DOHH2 (cell line): ENCODE measurements around the gene TRAPPC14.
A peak's percentile ranks its signal among the peaks of the same experiment; 100 is the strongest.

Experiments
- H3F3A ChIP-seq: fragments of 200-600 bp; sonication (generic), shearing (Covaris generic); 2 replicates; pipeline ENCODE4 v1.6.0; 2016; ENCODE audit warnings: antibody characterized with exemption, mild to moderate bottlenecking; ENCODE audit not compliant: control insufficient read depth, insufficient read depth
- H3K27ac ChIP-seq: fragments of 200-600 bp; sonication (generic); 2 replicates; pipeline ENCODE4 v1.5.1; 2014; ENCODE audit warnings: low read depth, mild to moderate bottlenecking, low read length, moderate library complexity
- H3K27me3 ChIP-seq: fragments of 200-600 bp; sonication (generic); 2 replicates; pipeline ENCODE4 v1.6.1; 2014; ENCODE audit warnings: mild to moderate bottlenecking, low read length, mixed read lengths; ENCODE audit not compliant: control insufficient read depth
- H3K36me3 ChIP-seq: fragments of 200-600 bp; sonication (generic); 2 replicates; pipeline ENCODE4 v1.6.1; 2014; ENCODE audit warnings: mild to moderate bottlenecking, low read length, moderate library complexity, mixed read lengths; ENCODE audit not compliant: control insufficient read depth
- H3K4me1 ChIP-seq: fragments of 200-600 bp; sonication (generic); 2 replicates; pipeline ENCODE4 v1.6.1; 2014; ENCODE audit warnings: mild to moderate bottlenecking, low read length, mixed read lengths; ENCODE audit not compliant: control insufficient read depth
- H3K4me2 ChIP-seq: fragments of 200-600 bp; sonication (generic); 2 replicates; pipeline ENCODE4 v1.6.0; 2014; ENCODE audit warnings: mild to moderate bottlenecking, low read length, moderate library complexity
- H3K4me3 ChIP-seq: fragments of 200-600 bp; sonication (generic); 2 replicates; pipeline ENCODE4 v1.5.1; 2014; ENCODE audit warnings: mild to moderate bottlenecking, low read length, mixed read lengths
- H3K79me2 ChIP-seq: fragments of 200-600 bp; sonication (generic); 2 replicates; pipeline ENCODE4 v1.6.1; 2014; ENCODE audit warnings: mild to moderate bottlenecking, low read length, mixed read lengths; ENCODE audit not compliant: control insufficient read depth
- H3K9me2 ChIP-seq: fragments of 200-600 bp; sonication (generic); replicated peaks from 2 replicates; pipeline ENCODE4 v1.6.1; 2014; ENCODE audit warnings: mild to moderate bottlenecking, low read length, mixed read lengths; ENCODE audit not compliant: control insufficient read depth
- H3K9me3 ChIP-seq: fragments of 200-600 bp; sonication (generic); 2 replicates; pipeline ENCODE4 v1.6.1; 2014; ENCODE audit warnings: antibody characterized with exemption, low read length, mixed read lengths; ENCODE audit not compliant: control insufficient read depth, insufficient read depth
- H4K20me1 ChIP-seq: fragments of 200-600 bp; sonication (generic); 2 replicates; pipeline ENCODE4 v1.6.0; 2014; ENCODE audit warnings: low read depth, mild to moderate bottlenecking, antibody characterized with exemption, low read length, moderate library complexity; ENCODE audit not compliant: control insufficient read depth, insufficient read depth
- EZH2phosphoT487 ChIP-seq: fragments of 200-600 bp; sonication (generic); IDR thresholded peaks from 2 replicates; pipeline ENCODE4 v1.6.1; 2017; ENCODE audit warnings: borderline replicate concordance, mild to moderate bottlenecking, antibody characterized with exemption, low read length, moderate library complexity, mixed read lengths
- TF ChIP-seq, protein P1 (sequence below): fragments of 200-600 bp; sonication (generic); IDR thresholded peaks from one replicate; pipeline ENCODE4 v1.5.1; 2014; ENCODE audit warnings: antibody characterized with exemption, mild to moderate bottlenecking, low read depth, low read length; ENCODE audit not compliant: poor library complexity, severe bottlenecking

TRAPPC14 gene

GRCh38 chr7:100170101-100170897 lies 11.8 kb upstream of the TRAPPC14 start:
- Histone ChIP-seq H3K36me3 (peaks cover 32% of the 10 kb centered on the region), H3K27ac (no peak overlapping the region), H3K4me3 (peak overlapping the region; percentile 52), H3K4me1 (peaks cover 70% of the 10 kb centered on the region), H3F3A (peaks cover 16% of the 10 kb centered on the region), H3K79me2 (peaks cover 3% of the 10 kb centered on the region; the same call in 1 of the 2 replicates), H3K9me2 (no peaks in the 10 kb centered on the region), H4K20me1 (no peaks in the 10 kb centered on the region), H3K9me3 (no peaks in the 10 kb centered on the region), H3K27me3 (peaks cover 16% of the 10 kb centered on the region), H3K4me2 (peak overlapping the region; percentile 68)
- no peak for TF ChIP-seq EZH2phosphoT487
- TF ChIP-seq, protein P1, sequence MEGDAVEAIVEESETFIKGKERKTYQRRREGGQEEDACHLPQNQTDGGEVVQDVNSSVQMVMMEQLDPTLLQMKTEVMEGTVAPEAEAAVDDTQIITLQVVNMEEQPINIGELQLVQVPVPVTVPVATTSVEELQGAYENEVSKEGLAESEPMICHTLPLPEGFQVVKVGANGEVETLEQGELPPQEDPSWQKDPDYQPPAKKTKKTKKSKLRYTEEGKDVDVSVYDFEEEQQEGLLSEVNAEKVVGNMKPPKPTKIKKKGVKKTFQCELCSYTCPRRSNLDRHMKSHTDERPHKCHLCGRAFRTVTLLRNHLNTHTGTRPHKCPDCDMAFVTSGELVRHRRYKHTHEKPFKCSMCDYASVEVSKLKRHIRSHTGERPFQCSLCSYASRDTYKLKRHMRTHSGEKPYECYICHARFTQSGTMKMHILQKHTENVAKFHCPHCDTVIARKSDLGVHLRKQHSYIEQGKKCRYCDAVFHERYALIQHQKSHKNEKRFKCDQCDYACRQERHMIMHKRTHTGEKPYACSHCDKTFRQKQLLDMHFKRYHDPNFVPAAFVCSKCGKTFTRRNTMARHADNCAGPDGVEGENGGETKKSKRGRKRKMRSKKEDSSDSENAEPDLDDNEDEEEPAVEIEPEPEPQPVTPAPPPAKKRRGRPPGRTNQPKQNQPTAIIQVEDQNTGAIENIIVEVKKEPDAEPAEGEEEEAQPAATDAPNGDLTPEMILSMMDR: no peak

DNA sequence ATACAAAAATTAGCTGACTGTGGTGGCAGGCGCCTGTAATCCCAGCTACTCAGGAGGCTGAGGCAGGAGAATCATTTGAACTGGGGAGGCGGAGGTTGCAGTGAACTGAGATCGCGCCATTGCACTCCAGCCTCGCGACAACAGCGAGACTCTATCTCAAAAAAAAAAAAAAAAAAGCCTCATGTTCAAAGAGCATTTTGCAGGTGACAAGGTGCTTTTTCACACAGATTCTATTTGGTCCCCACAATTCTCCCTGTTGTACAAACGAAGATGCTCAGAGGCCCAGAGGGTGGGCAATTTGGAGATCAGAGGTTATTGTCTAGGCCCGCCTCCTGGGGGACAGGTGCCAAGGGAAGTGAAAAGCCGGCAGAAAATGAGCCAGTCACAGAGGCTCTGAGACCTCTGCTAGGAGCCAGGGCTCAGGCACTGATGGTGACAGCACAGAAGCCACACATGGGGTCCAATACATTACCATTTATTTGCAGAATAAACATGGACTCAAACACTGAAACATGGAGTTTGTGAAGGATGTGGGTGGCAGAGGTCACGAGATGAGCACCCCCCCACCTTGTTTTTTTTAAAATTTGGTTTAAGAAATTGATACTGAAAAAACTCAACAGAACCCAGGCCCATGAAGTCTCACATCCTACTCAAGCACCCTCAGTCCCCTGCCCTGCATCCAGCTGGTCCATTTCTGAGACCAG lies 10.8 kb upstream of the TRAPPC14 start:
- H3K4me2 ChIP-seq: peak overlapping the region; percentile 80
- peaks cover 60% of the 10 kb centered on the region for H3K4me1 ChIP-seq

GRCh38 chr7:100167912-100168323 lies 9.4 kb upstream of the TRAPPC14 start:
- peaks cover 65% of the 10 kb centered on the region for H3K4me1 ChIP-seq
- H3K4me3 ChIP-seq: peak overlapping the region; percentile 65
- H3K27ac ChIP-seq: no peak overlapping the region
- no peaks in the 10 kb centered on the region for H3K9me3 ChIP-seq
- TF ChIP-seq EZH2phosphoT487: no peak
- TF ChIP-seq, protein P1: no peak
- peaks cover 16% of the 10 kb centered on the region for H3F3A ChIP-seq
- H3K36me3 ChIP-seq: peaks cover 11% of the 10 kb centered on the region; the same call in 1 of the 2 replicates
- peaks cover 16% of the 10 kb centered on the region for H3K27me3 ChIP-seq
- H3K79me2 ChIP-seq: no peaks in the 10 kb centered on the region
- peak overlapping the region; percentile 80 for H3K4me2 ChIP-seq
- no peaks in the 10 kb centered on the region for H4K20me1 ChIP-seq
- H3K9me2 ChIP-seq: no peaks in the 10 kb centered on the region

More for the DNA sequence above, 10.8 kb upstream of the TRAPPC14 start:
- no peaks in the 10 kb centered on the region for H3K79me2 ChIP-seq
- peaks cover 22% of the 10 kb centered on the region for H3K36me3 ChIP-seq
- H3K9me2 ChIP-seq: no peaks in the 10 kb centered on the region
- no peaks in the 10 kb centered on the region for H4K20me1 ChIP-seq
- H3K4me3 ChIP-seq: no peak overlapping the region; the same call in 1 of the 2 replicates
- H3K27ac ChIP-seq: no peak overlapping the region
- no peaks in the 10 kb centered on the region for H3K9me3 ChIP-seq
- H3K27me3 ChIP-seq: peaks cover 16% of the 10 kb centered on the region
- H3F3A ChIP-seq: peaks cover 16% of the 10 kb centered on the region
- TF ChIP-seq EZH2phosphoT487: no peak
- TF ChIP-seq, protein P1: no peak
